Stimulated activated CD8-positive, alpha-beta memory T cell treated with anti-CD3 and anti-CD28 coated beads, Interleukin-7, amount 100 ng/mL, for 1 hour (primary cell): Measurements from ENCODE around the gene GRK5.
A peak's percentile ranks its signal among the peaks of the same experiment; 100 is the strongest.
"Not testable (repeated sequence)": the region's sequence is repeated elsewhere in the genome, so short reads cannot be mapped to it uniquely, and the experiment has no call there.

Experiments used
- DNase-seq, 2 donors: peaks; one replicate each; pipeline ENCODE4 v3.0.0-alpha.2; 2020; ENCODE audit warnings: low read depth in 2 of 2

GRK5 gene

DNA sequence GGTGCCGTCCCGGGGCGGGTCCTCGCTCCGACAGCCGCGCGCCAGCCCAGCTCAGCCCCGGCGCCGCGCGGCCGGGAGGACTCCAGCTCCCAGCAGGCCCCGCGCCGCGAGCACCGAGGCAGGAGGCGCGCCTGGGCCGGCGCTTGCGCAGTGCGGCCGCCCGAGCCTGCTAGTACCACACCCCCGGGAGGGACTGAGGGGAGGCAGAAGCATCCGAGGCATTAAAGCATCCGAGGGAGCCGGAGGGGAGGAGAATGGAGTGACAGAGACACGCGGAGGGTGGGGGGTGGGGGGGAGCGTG is at the start of gene GRK5:
GRK5 (plus strand) TSS at position 206 of the 301 bp plus-strand sequence. CDS start 347 bp downstream, outside the sequence.
- peak; percentile 83 to 85 for DNase-seq

DNA sequence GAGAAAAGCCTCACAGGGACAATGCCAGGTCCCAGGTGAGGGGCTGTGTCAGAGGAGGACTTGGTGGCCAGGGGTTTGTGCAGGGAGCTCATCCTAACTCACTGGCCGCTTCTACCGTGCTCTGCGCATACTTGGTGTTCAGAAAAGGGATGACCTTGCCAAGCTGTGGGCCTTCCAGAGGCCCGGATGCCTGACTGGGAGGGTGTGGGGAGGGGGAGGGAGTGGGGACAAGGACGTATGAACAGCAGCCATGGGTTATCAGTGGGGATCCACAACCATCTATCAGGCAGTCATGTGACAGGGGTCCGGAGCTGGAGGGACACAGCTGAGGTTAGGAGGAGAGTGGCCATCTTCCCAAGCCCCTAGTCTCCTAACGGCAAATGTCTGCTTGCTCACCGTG is 48.0 kb upstream of the GRK5 start:
- DNase-seq, result no peak

DNA sequence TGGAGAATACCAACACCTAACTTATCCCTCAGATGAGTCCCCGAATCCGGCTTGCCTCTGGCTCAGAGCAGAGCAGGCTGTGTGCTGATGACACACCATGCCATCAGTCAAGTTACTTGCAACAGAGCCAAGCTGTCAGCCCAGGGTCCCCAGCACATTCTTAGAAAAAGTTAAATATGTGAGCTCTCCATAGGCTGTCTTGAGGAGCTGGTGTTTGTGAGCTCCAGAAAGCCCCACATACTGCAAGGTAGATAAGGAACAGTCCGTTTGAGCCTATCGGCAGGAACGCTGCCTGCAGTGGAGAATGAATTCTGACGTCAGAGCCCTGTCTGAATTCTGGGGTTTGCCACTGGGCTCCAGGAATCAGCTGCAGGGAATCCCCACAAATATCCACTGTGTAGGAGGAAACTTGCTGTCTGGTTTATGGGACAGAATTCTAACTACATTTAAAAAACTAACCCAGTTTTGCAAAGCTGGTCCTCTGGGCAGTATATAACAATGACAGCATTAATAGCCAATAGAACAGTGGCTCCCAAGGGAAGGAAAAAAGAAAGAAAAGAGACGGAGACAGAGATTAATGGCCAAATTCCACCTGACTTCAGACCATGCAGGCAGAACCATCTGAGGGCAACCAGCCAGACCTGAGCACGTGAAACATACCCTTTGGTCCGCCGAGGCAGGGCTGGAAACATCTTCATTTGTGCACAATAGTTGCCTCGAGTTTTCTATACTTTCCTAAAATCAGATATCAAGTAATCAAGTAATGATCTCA is 45.5 kb upstream of the GRK5 start:
- no peak for DNase-seq

DNA sequence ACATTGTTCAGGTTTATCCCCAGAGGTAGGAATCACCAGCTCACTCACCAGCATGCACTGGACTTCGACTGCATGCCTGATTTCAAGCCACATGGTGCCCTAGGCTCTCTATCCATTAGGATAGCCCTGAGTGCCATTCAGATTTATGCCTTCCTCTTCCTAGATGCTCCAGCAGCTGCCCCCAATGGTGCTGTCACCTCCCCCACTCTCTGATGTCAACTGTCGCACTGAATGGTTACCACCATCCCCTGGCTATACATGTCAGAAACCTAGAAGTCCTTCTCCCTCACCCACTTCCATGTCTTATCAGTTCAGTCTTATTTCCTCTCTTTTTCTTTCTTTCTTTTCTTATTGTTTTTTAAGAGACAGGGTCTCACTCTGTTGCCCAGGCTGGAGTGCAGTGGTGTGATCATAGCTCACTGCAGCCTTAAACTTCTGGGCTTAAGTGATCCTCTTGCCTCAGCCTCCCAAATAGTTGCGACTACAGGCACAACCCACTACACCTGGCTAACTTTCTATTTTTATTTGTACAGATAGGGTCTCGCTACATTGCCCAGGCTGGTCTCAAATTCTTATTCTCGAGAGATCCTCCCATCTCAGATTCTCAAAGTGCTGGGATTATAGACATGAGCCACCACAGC is 44.8 kb upstream of the GRK5 start:
- DNase-seq, result no peak

DNA sequence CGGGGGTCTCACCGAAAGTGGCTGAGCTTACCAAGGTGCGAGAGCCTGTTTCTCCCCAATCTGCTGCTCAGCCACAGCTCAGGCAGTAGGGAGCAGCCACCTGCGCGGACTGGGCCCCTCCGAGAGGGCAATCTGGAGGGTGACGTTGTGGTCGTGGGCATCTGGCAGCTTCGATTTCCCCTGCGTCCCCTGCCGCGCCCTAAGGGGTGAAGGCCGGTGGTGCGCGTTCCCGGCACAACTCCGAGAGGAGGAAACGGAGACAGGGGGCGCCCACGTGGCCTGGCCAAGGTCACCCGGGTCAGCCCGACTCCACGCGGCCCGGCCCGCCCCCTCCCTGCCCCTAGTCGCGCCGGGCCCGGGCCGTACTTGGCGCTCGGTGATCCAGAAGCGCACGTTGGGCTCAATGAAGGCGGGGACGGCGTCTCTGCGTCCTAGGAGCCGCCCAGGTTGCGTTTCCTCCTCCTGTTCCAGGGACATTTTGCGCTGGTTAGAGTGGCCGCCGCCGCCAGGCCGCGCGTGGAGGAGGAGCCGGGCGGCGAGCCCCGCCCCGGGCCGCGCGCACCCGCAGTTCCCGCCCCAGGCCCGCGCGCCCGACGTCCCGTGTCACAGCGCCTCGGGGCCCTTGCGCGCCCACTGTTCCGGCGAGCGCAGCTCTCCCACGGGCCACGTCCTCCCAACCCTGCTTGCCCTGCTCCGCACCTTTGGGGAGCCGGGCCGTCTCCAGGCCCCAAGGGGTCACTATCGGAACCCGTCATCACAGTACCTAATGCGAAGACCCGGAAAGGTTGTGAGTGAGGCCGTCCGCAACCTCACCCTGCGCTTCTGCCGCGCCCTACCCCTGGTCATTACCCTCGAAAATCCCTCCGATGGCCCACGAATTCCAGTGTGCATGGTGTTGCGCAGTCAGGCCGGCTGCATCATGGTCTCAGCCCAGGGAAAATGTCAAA is 41.9 kb upstream of the GRK5 start, which contains the start of gene SFXN4:
SFXN4 (minus strand) TSS at position 544 of the 947 bp plus-strand sequence; CDS start at position 477, 67 bp downstream.
- peak; percentile 55 to 61 for DNase-seq

DNA sequence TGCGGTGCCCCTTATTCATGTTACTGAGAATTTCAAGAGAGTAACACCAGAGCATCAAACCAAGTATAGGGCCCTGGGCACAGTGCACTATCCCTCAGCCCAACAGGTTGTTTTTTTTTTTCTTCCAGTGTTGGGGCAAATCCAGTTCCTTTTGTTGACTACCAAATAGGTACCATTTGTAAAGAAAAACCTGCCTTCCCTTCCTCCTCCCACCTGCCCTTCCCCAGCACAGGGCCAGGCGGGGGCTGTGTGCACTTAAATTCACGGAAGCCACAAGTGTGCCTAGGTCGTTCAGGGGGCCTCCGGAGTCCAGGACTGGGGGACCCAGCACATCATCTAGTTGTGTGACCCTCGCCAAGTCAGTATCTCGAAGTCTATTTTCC is 41.3 kb upstream of the GRK5 start:
- no peak for DNase-seq

DNA sequence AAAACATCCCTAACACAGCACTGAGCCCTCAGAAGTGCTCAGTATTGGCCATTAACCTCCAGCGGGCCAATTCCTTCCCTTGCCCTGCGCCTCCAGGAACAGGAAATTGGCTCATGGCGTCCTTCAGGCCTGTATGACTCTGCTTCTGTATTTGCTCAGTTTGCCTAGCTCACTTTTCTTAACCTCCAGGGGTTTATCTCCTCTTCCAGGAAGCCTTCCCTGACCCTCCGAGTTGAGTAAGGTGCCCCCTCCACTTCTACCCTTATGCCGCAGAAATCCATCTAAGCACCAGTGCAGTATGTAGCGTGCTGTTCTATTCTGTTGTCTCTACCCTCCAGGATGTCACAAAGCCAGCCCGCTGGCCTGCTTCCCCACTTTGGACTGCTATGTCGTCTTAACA is 40.8 kb upstream of the GRK5 start:
- DNase-seq, result no peak

DNA sequence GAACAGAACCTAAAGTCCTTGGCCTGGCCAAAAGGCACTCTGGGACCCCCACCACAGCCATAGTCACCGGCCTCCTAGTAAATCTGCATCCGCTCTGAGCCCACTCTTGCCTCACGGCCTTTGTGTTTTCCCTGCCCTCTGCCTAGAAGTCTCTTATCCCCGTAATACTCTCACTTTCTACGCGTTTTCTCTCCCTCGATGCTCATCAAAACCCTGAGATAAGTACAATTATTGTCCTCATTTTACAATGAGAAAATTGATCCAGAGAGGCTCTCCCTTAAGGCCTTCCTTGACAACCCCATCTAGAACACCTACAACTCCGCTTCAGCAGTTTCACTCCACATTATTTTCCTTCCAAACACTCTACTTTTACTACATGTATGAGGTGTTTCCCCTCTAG is 40.3 kb upstream of the GRK5 start:
- DNase-seq, result no peak

DNA sequence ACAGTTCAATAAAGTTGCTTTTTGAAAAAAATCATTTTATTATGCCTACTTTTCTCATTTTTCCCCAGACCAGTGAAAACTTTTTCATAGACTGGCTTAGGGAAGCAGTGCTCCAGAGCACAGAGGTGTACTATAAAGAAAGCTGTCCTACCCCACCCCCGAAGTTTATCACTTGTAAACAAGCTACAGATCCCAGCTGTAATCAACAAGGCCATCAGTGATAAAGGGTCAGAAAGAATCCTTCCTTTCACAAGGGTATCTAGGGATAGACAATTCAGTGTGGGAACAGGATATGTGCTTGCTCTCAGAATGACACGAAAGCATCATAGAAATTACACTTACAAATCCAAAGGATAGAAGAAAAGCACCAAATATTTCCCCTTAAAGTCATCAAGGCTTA is 33.3 kb upstream of the GRK5 start:
- DNase-seq, result no peak

DNA sequence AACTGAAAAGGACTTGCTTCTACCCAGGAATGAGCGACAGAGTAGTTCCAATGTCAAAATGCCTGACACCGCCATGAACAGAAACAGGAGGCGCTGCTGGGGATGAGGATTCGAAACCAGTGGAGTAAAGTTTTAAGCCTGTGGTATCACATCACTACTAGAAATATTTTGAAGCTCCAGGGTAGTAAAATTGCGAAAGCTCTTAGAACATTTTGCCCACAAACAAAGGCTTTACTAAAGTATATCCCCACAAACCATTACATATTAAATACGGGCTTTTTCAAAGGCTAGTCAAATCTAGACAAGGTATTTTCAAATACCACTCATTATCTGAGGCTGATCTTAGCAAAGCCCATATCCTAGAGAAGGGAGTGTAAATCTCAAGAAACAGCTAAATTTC is 31.2 kb upstream of the GRK5 start:
- no peak for DNase-seq

DNA sequence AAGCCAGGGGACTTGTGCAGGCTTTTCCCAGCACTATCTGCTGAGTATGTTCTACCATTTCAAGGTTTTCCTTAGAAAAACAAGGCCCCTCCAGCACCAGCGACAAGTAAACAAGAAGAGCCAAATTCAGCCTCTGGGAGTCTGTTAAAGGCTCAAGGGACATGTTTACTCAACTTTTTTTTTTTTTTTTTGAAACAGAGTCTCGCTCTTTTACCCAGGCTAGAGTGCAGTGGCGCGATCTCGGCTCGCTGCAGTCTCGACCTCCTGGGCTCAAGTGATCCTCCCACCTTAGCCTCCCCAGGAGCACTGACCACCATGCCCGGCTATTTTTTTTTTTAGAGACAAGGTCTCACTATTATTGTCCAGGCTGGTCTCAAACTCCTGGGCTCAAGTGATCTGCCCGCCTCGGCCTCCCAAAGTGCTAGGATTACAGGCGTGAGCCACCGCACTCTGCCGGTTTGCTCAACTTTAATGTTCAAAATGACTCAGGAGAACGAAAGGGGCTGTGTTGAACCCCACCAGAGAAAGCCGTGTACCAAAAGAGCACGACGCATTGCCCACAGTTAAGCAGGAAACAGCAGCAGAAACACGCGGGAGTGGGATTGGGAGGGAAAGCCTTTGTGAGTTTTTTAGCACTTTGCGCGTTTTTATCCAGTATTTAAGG is 29.5 kb upstream of the GRK5 start:
- DNase-seq, result no peak

DNA sequence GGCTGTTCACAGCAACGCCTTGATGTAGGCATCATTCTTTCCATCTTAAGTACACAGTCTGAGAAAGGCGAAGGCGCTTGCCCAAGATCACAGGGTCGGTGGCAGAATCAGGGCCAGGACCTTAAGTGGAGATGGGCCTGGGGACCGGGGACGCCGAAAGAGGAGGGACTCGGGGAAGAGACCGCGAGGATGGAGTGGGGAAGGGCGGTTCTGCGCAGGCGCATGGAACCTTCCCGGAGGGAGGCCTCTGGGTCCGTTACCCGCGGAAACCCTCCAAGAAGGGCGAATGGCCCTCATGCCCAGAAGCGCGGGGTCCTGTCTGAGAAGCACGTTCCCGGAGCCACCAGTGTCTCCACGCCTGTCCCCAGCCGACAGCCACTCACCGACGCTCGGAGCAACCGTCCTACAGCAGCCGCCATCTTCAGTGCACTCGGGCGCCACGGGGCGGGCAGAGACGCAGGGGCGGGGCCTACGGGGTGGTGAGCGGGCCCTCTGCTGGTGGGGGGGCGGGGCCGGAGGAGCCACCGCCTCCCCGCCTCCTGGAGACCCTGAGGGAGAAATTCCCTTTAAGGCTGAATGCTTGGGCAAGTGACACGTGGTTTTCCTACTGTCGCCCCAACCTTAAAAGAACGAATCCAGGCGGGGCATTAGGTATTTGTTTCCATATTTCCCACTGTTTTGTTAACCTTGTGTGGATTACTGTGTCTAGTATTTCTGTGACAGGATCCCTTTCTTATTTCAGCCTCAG is 28.8 kb upstream of the GRK5 start, which contains the start of gene PRDX3:
PRDX3 (minus strand) TSS at position 441 of the 748 bp plus-strand sequence; CDS start at position 419, 22 bp downstream.
- DNase-seq, result peak; percentile 78 to 85

DNA sequence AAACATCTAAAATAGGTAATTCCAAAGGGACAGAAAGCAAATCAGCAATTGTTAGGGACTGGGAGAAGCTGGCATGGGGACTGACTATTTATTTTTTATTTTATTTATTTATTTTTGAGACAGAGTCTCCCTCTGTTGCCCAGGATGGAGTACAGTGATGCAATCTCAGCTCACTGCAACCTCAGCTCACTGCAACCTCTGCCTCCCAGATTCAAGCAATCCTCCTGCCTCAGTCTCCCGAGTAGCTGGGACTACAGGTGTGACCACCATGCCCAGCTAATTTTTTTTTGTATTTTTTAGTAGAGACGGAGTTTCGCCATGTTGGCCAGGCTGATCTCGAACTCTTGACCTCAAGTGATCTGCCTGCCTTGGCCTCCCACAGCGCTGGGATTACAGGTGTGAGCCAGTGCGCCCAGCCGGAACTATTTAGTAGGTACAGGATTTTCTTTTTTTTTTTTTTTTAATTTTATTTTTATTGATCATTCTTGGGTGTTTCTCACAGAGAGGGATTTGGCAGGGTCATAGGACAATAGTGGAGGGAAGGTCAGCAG is 26.4 kb upstream of the GRK5 start:
- not testable (repeated sequence) for DNase-seq

DNA sequence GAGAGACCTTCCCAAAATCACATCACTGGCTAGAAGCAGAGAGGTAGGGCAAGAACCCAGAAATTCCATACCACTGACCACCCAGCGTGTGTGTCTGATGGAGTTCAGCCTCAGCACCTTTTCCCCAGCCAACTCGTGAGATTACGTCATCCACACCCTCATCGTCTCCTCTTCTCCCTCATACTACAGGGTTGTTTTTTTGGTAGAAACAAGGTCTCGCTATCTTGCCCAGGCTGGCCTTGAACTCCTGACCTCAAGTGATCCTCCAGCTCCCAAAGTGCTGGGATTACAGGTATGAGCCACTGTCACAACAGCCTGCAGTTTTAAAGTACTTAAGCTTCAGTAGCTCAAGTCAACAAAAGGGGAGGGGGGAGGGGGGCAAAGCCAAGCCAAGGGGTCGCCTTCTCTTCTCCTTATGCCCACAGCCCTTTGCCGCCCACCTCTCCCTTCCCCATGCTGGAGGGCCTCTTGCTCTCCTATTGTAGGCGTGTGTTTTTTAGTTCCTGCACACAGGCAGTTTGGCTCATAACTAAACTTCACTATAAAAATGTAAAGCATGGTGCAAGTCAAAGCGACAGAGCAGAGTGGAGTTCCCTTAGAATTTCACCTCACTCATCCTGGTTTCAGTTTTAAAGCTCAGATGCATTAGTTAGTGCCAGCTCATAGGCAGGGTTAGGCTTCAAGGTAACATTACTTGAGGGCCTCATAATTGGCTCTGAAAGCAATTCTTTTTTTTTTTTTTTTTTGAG is 23.5 kb upstream of the GRK5 start:
- no peak for DNase-seq

DNA sequence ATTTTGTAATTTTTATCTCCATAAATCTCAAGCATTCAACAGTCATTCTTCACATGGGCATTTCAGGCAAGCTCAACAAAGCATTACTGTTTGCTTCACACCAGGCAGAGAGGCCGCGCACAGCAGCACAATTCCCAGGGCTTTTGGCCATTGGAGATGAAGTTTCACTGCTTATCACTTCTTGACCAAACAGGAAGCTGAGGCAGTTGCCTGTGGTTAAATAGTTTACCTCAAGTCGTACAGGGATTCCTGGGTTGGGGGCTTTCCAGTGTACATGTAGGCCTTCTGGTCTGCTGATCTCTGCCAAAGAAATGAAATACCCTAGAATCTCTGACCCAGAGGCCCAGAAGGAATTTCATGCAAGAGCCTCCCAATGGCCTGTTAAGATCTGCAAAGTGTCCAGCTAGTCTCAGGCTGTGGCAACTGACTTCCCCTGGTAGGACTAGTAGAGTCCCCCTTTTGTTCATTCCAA is 17.5 kb upstream of the GRK5 start:
- DNase-seq, result no peak

DNA sequence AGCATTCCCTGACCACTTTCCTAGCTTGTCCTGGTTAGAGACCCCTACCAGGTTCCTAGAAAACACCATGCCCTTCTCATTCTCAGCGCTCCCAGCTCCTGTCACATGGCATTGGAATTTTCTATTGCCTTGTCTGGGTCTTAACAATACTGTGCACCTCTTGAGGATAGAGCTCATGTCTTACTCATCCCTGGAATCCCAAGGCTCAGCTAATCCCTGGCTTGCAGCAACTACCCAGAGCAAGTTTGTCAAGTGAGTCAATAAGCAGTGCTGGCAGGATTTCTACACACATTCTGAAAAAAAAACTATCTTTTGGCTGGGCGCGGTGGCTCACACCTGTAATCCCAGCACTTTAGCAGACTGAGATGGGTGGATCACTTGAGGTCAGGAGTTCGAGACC is 17.0 kb upstream of the GRK5 start:
- no peak for DNase-seq

DNA sequence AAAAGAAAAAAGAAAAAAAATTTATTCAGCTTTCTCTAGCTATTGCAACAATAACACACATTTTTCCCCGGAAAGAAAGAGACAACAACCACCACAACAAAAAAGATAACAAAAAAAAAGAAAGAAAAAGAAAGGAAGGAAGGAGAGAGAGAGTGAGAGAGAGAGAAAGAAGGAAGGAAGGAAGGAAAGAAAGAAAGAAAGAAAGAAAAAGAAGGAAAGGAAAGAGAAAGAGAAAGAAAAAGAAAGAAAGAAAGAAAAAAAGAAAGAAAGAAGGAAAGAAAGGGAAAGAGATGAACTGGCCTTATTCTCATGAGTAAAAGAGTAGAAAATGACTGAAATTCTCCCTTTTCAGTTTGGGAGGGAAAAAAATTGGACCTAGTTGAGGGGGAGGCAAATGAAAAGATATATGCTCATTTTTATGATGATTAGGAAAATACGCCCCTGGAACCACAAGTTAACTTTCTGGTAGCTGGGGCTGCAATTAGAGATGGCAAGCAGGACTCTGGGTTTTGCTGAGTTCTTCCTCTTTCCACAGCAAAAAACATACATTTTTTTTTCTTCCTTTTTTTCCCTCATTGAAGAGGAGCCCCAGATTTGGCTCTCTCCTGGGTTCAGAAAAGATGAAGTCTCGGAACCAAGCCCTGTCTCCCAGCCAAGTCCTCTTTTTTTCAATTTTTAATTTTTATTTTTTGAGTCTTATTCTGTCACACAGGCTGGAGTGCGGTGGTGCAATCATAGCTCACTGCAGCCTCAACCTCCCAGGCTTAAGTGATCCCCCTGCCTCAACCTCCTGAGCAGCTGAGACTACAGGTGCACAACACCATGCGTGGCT is 16.2 kb upstream of the GRK5 start:
- no peak for DNase-seq

DNA sequence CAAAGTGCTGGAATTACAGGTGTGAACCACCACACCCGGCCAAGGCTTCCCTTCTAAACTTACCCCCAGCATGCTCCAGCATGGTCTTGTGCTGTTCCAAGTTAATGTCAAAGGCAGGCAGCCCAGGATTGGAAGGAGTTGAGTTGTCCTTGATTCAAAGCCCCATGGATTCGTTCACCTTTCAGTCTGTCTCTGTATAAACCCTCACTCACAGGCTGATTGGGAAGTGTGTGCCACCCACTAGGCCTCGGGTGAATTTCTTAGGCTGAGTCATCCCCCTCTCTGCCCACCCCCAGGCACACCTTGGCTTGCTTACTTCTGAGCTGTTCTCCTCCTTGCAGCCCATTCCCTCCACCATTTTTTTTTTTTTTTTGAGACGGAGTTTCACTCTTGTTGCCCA is 15.5 kb upstream of the GRK5 start:
- DNase-seq, result no peak

DNA sequence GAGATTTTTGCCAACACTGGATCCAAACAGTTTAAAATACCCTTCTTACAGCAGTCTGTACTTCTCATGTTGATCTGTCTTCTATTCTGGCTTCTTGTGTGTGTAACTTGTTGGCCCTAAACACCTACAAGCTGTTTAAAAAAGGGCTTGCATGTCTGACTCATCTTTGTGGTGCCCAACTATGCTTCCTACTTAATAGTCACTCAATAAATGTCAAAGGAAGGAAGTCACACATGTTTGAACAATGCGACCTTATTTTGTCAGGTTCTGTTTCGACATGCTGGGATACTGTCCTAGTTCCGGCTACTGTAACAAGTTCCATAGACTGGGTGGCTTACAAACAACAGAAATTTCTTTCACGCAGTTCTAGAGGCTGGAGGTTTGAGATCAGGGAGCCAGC is 9.4 kb upstream of the GRK5 start:
- DNase-seq, result no peak
